Measurements from ENCODE around the gene RAD17.
"Not testable (repeated sequence)": the region's sequence is repeated elsewhere in the genome, so short reads cannot be mapped to it uniquely, and the experiment has no call there.

GRCh38 chr5:69450527-69450926 lies 80.9 kb downstream of the RAD17 start:
- not testable (repeated sequence) for TF ChIP-seq CTCF, POLR2A (IDR thresholded peaks at IDR 0.05)

All from heart left ventricle (tissue), 13 donors.